CD4-positive, alpha-beta memory T cell (primary cell): ENCODE measurements around the gene RNF175. TPM values are rescaled to one million over a fixed set of nuclear protein-coding genes. Genes with fewer than 3 reads are reported as not detected.

Source experiments
- CTCF ChIA-PET: fragments of 350-600 bp; sonication (Branson Sonifier 250); formaldehyde crosslinking; loops from one replicate; lab custom pipeline; 2021; ENCODE audit warnings: inconsistent platforms; ENCODE audit not compliant: partially characterized antibody; lab: Charles Lee
- POLR2A ChIA-PET: fragments of 350-600 bp; sonication (Branson Sonifier 250); formaldehyde crosslinking; loops from one replicate; lab custom pipeline; 2021; ENCODE audit not compliant: partially characterized antibody; lab: Charles Lee
- DNase-seq, 5 donors: peaks; one replicate each; pipeline versions ENCODE4 v3.0.0 to v3.0.0-alpha.2; 2020 to 2022; ENCODE audit warnings: mixed read lengths in 1 of 5
- H3K27ac ChIP-seq: one replicate; pipeline ENCODE4 v1.7.0; 2013; ENCODE audit warnings: low read depth, low read length
- H3K27me3 ChIP-seq: 2 replicates; pipeline ENCODE4 v1.7.0; 2013; ENCODE audit warnings: mild to moderate bottlenecking, low read length, moderate library complexity; ENCODE audit not compliant: insufficient read depth
- H3K36me3 ChIP-seq: 2 replicates; pipeline ENCODE4 v1.7.0; 2013; ENCODE audit warnings: mild to moderate bottlenecking, low read length, moderate library complexity; ENCODE audit not compliant: insufficient read depth
- H3K4me1 ChIP-seq: 2 replicates; pipeline ENCODE4 v1.7.0; 2013; ENCODE audit warnings: mild to moderate bottlenecking, low read length, moderate library complexity; ENCODE audit not compliant: insufficient read depth
- H3K4me3 ChIP-seq, 2 donors: one replicate each; pipeline ENCODE4 v1.7.0; 2013; ENCODE audit warnings: low read length in 2 of 2, mild to moderate bottlenecking in 1 of 2
- H3K9me3 ChIP-seq, 2 donors: one replicate each; pipeline ENCODE4 v1.7.0; 2013; ENCODE audit warnings: low read length in 2 of 2, control low read depth in 1 of 2; ENCODE audit not compliant: control insufficient read depth in 1 of 2
- H3K27ac Mint-ChIP-seq, 7 donors: one replicate each; pipeline ENCODE4 v1.8.0; 2020 to 2021; ENCODE audit warnings: mixed read lengths in 7 of 7, mild to moderate bottlenecking in 6 of 7, inconsistent platforms in 3 of 7, moderate library complexity in 3 of 7
- H3K27me3 Mint-ChIP-seq, 2 donors: one replicate each; pipeline ENCODE4 v1.8.0; 2020 to 2021; ENCODE audit warnings: mixed read lengths in 2 of 2
- H3K36me3 Mint-ChIP-seq, 2 donors: one replicate each; pipeline ENCODE4 v1.8.0; 2020 to 2021; ENCODE audit warnings: mixed read lengths in 2 of 2, inconsistent platforms in 1 of 2, mild to moderate bottlenecking in 1 of 2
- H3K4me1 Mint-ChIP-seq, 4 donors: one replicate each; pipeline ENCODE4 v1.8.0; 2020 to 2021; ENCODE audit warnings: mixed read lengths in 4 of 4, mild to moderate bottlenecking in 1 of 4
- H3K4me3 Mint-ChIP-seq, 8 donors: one replicate each; pipeline ENCODE4 v1.8.0; 2020 to 2021; ENCODE audit warnings: mixed read lengths in 8 of 8, mild to moderate bottlenecking in 7 of 8, moderate library complexity in 6 of 8, inconsistent platforms in 3 of 8
- H3K9me3 Mint-ChIP-seq, 8 donors: one replicate each; pipeline ENCODE4 v1.8.0; 2020 to 2021; ENCODE audit warnings: mixed read lengths in 8 of 8, mild to moderate bottlenecking in 5 of 8, inconsistent platforms in 3 of 8, moderate library complexity in 1 of 8
- intact Hi-C: fragments of 100-400 bp; cut with micrococcal nuclease; formaldehyde crosslinking; loops from one replicate; pipeline ENCODE4 v1.15.1; 2023
- polyA plus RNA-seq, 2 donors: library from polyadenylated mRNA; unstranded; fragments of 300-500 nt; fragmentation: Illumina TruSeq; gene quantifications; one replicate each; pipeline ENCODE4 v1.2.3, GENCODE V29; 2021
- total RNA-seq, 2 experiments: library from RNA; stranded (reverse); gene quantifications; one replicate each; pipeline ENCODE4 v1.2.3, GENCODE V29; 2021

The RNF175 gene
- total and polyA plus RNA-seq, 4 experiments from 2014 or later = 0.24 to 0.67 (median 0.63) TPM

- CTCF ChIA-PET = no interaction called here
- no peaks in the 10 kb centered on the region for H3K4me1 Mint-ChIP-seq
- peaks cover 5 to 6% of the 10 kb centered on the region in 2 donors for H3K27me3 Mint-ChIP-seq
Observed at GRCh38 chr4:153663667-153664066, 96.2 kb downstream of the RNF175 start.

DNA sequence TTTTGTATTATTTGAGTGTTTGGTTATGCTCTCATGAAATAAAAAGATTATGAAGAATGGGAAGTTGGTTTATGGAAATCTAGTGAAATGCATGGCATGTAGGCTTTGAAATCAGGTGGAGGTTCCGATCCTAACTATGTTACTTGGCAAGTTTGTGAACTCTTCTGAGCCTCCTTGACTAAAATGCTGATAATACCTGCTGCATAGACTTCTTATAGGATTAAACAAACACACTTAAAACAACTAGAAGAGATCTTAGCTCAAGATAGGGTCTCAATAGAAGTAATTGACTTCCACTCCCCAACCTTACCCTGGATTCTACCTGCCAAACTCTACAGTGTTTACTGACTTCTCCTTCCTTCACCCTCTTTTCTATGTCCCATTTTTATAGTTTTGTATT lies 97.9 kb downstream of the RNF175 start:
- Histone ChIP-seq H3K36me3 (no peaks in the 10 kb centered on the region), H3K9me3 (no peaks in the 10 kb centered on the region), H3K4me3 (no peak overlapping the region), H3K27me3 (no peaks in the 10 kb centered on the region), H3K4me1 (no peaks in the 10 kb centered on the region), H3K27ac (no peak overlapping the region)
- Mint-ChIP-seq H3K27ac (no peak overlapping the region), H3K9me3 (peaks cover 0 to 11% (median 4%) of the 10 kb centered on the region in 8 donors), H3K4me1 (no peaks in the 10 kb centered on the region), H3K4me3 (no peak overlapping the region), H3K27me3 (peaks cover 4% of the 10 kb centered on the region in 2 donors), H3K36me3 (peaks cover 0 to 5% of the 10 kb centered on the region in 2 donors)
- POLR2A ChIA-PET = no interaction called here
- CTCF ChIA-PET = interaction anchor here (1.2 kb wide), 1 partner anchor 19 kb away, joined by 3 read pairs; no protein-coding TSS in a partner anchor
- intact Hi-C loops = no loop called here
- no peak for DNase-seq

More at GRCh38 chr4:153663667-153664066, 96.2 kb downstream of the RNF175 start:
- no peaks in the 10 kb centered on the region for H3K36me3 ChIP-seq
- Mint-ChIP-seq H3K36me3 (peaks cover 0 to 5% of the 10 kb centered on the region in 2 donors), H3K9me3 (peaks cover 0 to 11% (median 5%) of the 10 kb centered on the region in 8 donors), H3K27ac (no peak overlapping the region), H3K4me3 (no peak overlapping the region)
- no peaks in the 10 kb centered on the region for H3K4me1 ChIP-seq
- DNase-seq = no peak
- no peaks in the 10 kb centered on the region for H3K9me3 ChIP-seq
- POLR2A ChIA-PET = no interaction called here
- no peak overlapping the region for H3K27ac ChIP-seq
- no peak overlapping the region for H3K4me3 ChIP-seq
- no peaks in the 10 kb centered on the region for H3K27me3 ChIP-seq
- intact Hi-C loops = no loop called here

- Mint-ChIP-seq H3K4me3 (no peak overlapping the region), H3K27ac (no peak overlapping the region), H3K27me3 (peaks cover 4% of the 10 kb centered on the region in 2 donors), H3K9me3 (peaks cover 0 to 11% (median 4%) of the 10 kb centered on the region in 8 donors), H3K4me1 (no peaks in the 10 kb centered on the region), H3K36me3 (peaks cover 0 to 5% of the 10 kb centered on the region in 2 donors)
- ChIA-PET CTCF (interaction anchor here (1.2 to 1.4 kb wide), 2 partner anchors 13 to 18 kb away, joined by 3 read pairs; no protein-coding TSS in a partner anchor), POLR2A (no interaction called here)
- Histone ChIP-seq H3K27me3 (no peaks in the 10 kb centered on the region), H3K36me3 (no peaks in the 10 kb centered on the region), H3K4me3 (no peak overlapping the region), H3K9me3 (no peaks in the 10 kb centered on the region), H3K4me1 (no peaks in the 10 kb centered on the region), H3K27ac (no peak overlapping the region)
- DNase-seq = no peak
- intact Hi-C loops = no loop called here
Observed at GRCh38 chr4:153661215-153661822, 98.5 kb downstream of the RNF175 start.

Other genes with a start within 250 kb of the RNF175 start
- 1 to 10 TPM; 3.5 to 3.9 TPM for gene TLR2, start 75.7 kb downstream of the RNF175 start, total RNA-seq
- gene TLR2, start 75.7 kb downstream of the RNF175 start, polyA plus RNA-seq = 1 to 10 TPM; 1.3 to 3.0 TPM
- not detected for gene SFRP2, start 29.1 kb upstream of the RNF175 start, total RNA-seq
- not detected for gene SFRP2, start 29.1 kb upstream of the RNF175 start, polyA plus RNA-seq